SK-N-SH treated with all-trans-retinoic acid at 6 μM for 48 hours (cell line): Measurements from ENCODE around the gene ATMIN.
A peak's percentile ranks its signal among the peaks of the same experiment; 100 is the strongest.

ENCODE experiments used
- ATAC-seq: fragments of 200-7000 bp; cut with Tn5 transposase; 3 replicates; pipeline ENCODE4 v1.9.1; 2020; ENCODE audit warnings: mild to moderate bottlenecking, moderate library complexity
- ARNTL ChIP-seq: fragments of 450-650 bp; formaldehyde crosslinking; IDR thresholded peaks from 2 replicates; pipeline ENCODE4 v1.5.0; 2020; ENCODE audit warnings: low read depth, mild to moderate bottlenecking, moderate library complexity, borderline replicate concordance
- BACH2 ChIP-seq: fragments of 250-450 bp; sonication (Bioruptor Pico); IDR thresholded peaks from 2 replicates; pipeline ENCODE4 v1.9.0; 2021; ENCODE audit warnings: mild to moderate bottlenecking, borderline replicate concordance
- CSDC2 ChIP-seq: fragments of 250-450 bp; sonication (Bioruptor Pico); IDR thresholded peaks from 2 replicates; pipeline ENCODE4 v1.5.0; 2020; ENCODE audit warnings: mild to moderate bottlenecking, moderate library complexity
- ESRRG ChIP-seq: fragments of 250-450 bp; sonication (Bioruptor Pico); IDR thresholded peaks from 2 replicates; pipeline ENCODE4 v1.6.1; 2021; ENCODE audit warnings: mild to moderate bottlenecking
- GLIS3 ChIP-seq: fragments of 250-450 bp; sonication (Bioruptor Pico); IDR thresholded peaks from 2 replicates; pipeline ENCODE4 v1.5.0; 2020; ENCODE audit warnings: mild to moderate bottlenecking, moderate library complexity
- ISL1 ChIP-seq: fragments of 250-450 bp; sonication (Bioruptor Pico); IDR thresholded peaks from 2 replicates; pipeline ENCODE4 v2.1.2; 2022; ENCODE audit warnings: mild to moderate bottlenecking, moderate library complexity
- OSR1 ChIP-seq: fragments of 250-450 bp; sonication (Bioruptor Pico); IDR thresholded peaks from 2 replicates; pipeline ENCODE4 v1.8.0; 2022; ENCODE audit warnings: moderate library complexity, mild to moderate bottlenecking, inconsistent platforms
- PPARA ChIP-seq: fragments of 250-450 bp; sonication (Bioruptor Pico); IDR thresholded peaks from 2 replicates; pipeline ENCODE4 v1.5.0; 2020; ENCODE audit warnings: mild to moderate bottlenecking, borderline replicate concordance
- RARB ChIP-seq: fragments of 250-450 bp; sonication (Bioruptor Pico); IDR thresholded peaks from 2 replicates; pipeline ENCODE4 v1.8.0; 2021; ENCODE audit warnings: mild to moderate bottlenecking, moderate library complexity
- SNAI2 ChIP-seq: fragments of 250-450 bp; sonication (Bioruptor Pico); IDR thresholded peaks from 2 replicates; pipeline ENCODE4 v1.5.0; 2020; ENCODE audit warnings: mild to moderate bottlenecking, moderate library complexity
- TCF4 ChIP-seq: fragments of 250-450 bp; sonication (Bioruptor Pico); IDR thresholded peaks from 2 replicates; pipeline ENCODE4 v1.8.0; 2021; ENCODE audit warnings: mild to moderate bottlenecking, moderate library complexity, borderline replicate concordance
- TOX ChIP-seq: fragments of 250-450 bp; sonication (Bioruptor Pico); IDR thresholded peaks from 2 replicates; pipeline ENCODE4 v1.8.0; 2021; ENCODE audit warnings: mild to moderate bottlenecking, moderate library complexity, borderline replicate concordance
- ZC3H10 ChIP-seq: fragments of 250-450 bp; sonication (Bioruptor Pico); IDR thresholded peaks from 2 replicates; pipeline ENCODE4 v1.5.1; 2021; ENCODE audit warnings: mild to moderate bottlenecking, moderate library complexity
- ZFP30 ChIP-seq: fragments of 450-650 bp; formaldehyde crosslinking; IDR thresholded peaks from 2 replicates; pipeline ENCODE4 v1.5.0; 2022; ENCODE audit warnings: mild to moderate bottlenecking, moderate library complexity
- ZNF565 ChIP-seq: fragments of 450-650 bp; formaldehyde crosslinking; conservative IDR thresholded peaks from 2 replicates; pipeline ENCODE4 v1.5.0; 2020; ENCODE audit warnings: low read depth, mild to moderate bottlenecking, moderate library complexity
- ZNF70 ChIP-seq: fragments of 450-650 bp; formaldehyde crosslinking; IDR thresholded peaks from 2 replicates; pipeline ENCODE4 v1.5.0; 2020; ENCODE audit warnings: mild to moderate bottlenecking, moderate library complexity
- ZNF8 ChIP-seq: fragments of 450-650 bp; formaldehyde crosslinking; IDR thresholded peaks from 2 replicates; pipeline ENCODE4 v1.5.0; 2020; ENCODE audit warnings: mild to moderate bottlenecking, moderate library complexity
- TF ChIP-seq, protein P1 (sequence below): fragments of 250-450 bp; sonication (Bioruptor Pico); IDR thresholded peaks from 2 replicates; pipeline ENCODE4 v1.5.1; 2020; ENCODE audit warnings: low read depth, mild to moderate bottlenecking, moderate library complexity
- TF ChIP-seq, protein P2 (sequence below): fragments of 250-450 bp; sonication (Bioruptor Pico); IDR thresholded peaks from 2 replicates; pipeline ENCODE4 v1.8.0; 2020; ENCODE audit warnings: mild to moderate bottlenecking, moderate library complexity, borderline replicate concordance
- TF ChIP-seq, protein P3 (sequence below): fragments of 250-450 bp; sonication (Bioruptor Pico); IDR thresholded peaks from 2 replicates; pipeline ENCODE4 v1.5.1; 2021; ENCODE audit warnings: mild to moderate bottlenecking, moderate library complexity
- TF ChIP-seq, protein P4 (sequence below): fragments of 250-450 bp; sonication (Bioruptor Pico); IDR thresholded peaks from 2 replicates; pipeline ENCODE4 v1.8.0; 2021; ENCODE audit warnings: low read depth, mild to moderate bottlenecking, moderate library complexity, borderline replicate concordance

Gene ATMIN

DNA sequence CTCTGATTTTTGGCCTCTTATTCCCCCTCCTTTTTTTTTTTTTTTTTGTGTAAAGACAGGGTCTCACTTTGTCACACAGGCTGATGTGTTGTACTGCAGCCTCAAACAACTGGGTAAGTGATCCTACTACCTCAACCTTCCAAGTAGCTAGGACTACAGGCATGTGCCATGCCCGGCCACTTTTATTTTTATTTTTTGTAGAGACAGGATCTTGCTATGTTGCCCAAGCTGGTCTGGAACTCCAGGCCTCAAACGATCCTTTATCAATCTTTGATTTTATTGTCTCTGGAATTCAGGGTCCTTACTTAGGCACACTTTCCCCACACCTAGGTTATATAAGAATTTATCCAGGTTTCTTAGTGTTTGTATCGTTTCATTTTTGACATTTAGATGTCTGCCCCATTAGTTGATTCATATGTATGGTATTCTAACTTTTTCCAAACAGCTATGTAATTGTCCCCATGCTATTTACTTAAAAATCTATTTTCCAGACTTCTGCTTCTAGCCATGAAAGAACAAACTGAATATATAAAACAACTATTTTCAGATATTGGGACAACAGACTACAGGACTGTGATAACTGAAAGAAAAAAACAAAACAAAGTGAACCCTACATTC is 42.9 kb upstream of the ATMIN start:
- ATAC-seq, result peak; percentile 30
- TF ChIP-seq SNAI2 (CRISPR knock-in tag) (no peak), TOX (no peak), PPARA (CRISPR knock-in tag) (no peak), BACH2 (CRISPR knock-in tag) (no peak), ZNF8 (CRISPR knock-in tag) (no peak), ZFP30 (CRISPR knock-in tag) (no peak), ZC3H10 (CRISPR knock-in tag) (no peak), ESRRG (CRISPR knock-in tag) (no peak), CSDC2 (CRISPR knock-in tag) (no peak), OSR1 (CRISPR knock-in tag) (no peak), ARNTL (CRISPR knock-in tag) (no peak), GLIS3 (no peak), RARB (CRISPR knock-in tag) (no peak), ZNF70 (CRISPR knock-in tag) (no peak), TCF4 (no peak), ZNF565 (CRISPR knock-in tag) (no peak), ISL1 (CRISPR knock-in tag) (no peak; the same call in 1 of the 2 replicates)
- TF ChIP-seq, protein P1, sequence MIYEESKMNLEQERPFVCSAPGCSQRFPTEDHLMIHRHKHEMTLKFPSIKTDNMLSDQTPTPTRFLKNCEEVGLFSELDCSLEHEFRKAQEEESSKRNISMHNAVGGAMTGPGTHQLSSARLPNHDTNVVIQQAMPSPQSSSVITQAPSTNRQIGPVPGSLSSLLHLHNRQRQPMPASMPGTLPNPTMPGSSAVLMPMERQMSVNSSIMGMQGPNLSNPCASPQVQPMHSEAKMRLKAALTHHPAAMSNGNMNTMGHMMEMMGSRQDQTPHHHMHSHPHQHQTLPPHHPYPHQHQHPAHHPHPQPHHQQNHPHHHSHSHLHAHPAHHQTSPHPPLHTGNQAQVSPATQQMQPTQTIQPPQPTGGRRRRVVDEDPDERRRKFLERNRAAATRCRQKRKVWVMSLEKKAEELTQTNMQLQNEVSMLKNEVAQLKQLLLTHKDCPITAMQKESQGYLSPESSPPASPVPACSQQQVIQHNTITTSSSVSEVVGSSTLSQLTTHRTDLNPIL (CRISPR knock-in tag), result no peak
- TF ChIP-seq, protein P2, sequence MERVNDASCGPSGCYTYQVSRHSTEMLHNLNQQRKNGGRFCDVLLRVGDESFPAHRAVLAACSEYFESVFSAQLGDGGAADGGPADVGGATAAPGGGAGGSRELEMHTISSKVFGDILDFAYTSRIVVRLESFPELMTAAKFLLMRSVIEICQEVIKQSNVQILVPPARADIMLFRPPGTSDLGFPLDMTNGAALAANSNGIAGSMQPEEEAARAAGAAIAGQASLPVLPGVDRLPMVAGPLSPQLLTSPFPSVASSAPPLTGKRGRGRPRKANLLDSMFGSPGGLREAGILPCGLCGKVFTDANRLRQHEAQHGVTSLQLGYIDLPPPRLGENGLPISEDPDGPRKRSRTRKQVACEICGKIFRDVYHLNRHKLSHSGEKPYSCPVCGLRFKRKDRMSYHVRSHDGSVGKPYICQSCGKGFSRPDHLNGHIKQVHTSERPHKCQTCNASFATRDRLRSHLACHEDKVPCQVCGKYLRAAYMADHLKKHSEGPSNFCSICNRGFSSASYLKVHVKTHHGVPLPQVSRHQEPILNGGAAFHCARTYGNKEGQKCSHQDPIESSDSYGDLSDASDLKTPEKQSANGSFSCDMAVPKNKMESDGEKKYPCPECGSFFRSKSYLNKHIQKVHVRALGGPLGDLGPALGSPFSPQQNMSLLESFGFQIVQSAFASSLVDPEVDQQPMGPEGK (CRISPR knock-in tag), result no peak
- TF ChIP-seq, protein P3, sequence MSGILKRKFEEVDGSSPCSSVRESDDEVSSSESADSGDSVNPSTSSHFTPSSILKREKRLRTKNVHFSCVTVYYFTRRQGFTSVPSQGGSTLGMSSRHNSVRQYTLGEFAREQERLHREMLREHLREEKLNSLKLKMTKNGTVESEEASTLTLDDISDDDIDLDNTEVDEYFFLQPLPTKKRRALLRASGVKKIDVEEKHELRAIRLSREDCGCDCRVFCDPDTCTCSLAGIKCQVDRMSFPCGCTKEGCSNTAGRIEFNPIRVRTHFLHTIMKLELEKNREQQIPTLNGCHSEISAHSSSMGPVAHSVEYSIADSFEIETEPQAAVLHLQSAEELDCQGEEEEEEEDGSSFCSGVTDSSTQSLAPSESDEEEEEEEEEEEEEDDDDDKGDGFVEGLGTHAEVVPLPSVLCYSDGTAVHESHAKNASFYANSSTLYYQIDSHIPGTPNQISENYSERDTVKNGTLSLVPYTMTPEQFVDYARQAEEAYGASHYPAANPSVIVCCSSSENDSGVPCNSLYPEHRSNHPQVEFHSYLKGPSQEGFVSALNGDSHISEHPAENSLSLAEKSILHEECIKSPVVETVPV (CRISPR knock-in tag), result no peak
- TF ChIP-seq, all 23 proteins: peak for 0

DNA sequence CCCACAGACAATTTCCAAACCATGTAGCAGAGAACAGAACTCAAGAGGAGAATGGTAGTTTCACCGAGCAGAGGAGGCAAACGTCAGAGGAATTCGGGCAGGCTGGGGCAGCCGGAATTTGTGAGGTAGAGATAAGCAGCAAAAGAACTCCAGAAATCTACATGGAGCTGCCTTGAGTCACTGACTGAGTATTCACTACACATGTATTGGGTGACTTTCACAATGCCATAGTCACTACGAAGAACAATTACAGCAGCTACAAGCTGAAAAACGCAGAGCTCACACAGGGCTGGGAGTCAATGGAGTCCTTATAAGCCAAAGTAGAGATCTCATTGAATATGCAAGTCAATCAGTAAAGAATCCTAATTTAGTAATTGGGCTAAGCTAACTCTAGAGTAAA is 42.3 kb upstream of the ATMIN start:
- ATAC-seq, result peak; percentile 93
- TF ChIP-seq, protein P4, sequence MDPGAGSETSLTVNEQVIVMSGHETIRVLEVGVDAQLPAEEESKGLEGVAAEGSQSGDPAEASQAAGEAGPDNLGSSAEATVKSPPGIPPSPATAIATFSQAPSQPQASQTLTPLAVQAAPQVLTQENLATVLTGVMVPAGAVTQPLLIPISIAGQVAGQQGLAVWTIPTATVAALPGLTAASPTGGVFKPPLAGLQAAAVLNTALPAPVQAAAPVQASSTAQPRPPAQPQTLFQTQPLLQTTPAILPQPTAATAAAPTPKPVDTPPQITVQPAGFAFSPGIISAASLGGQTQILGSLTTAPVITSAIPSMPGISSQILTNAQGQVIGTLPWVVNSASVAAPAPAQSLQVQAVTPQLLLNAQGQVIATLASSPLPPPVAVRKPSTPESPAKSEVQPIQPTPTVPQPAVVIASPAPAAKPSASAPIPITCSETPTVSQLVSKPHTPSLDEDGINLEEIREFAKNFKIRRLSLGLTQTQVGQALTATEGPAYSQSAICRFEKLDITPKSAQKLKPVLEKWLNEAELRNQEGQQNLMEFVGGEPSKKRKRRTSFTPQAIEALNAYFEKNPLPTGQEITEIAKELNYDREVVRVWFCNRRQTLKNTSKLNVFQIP (CRISPR knock-in tag), result no peak
- TF ChIP-seq, protein P1 (CRISPR knock-in tag), result no peak
- TF ChIP-seq ZNF70 (CRISPR knock-in tag) (no peak), TOX (no peak), GLIS3 (no peak), PPARA (CRISPR knock-in tag) (no peak)
- TF ChIP-seq, protein P3 (CRISPR knock-in tag), result no peak
- TF ChIP-seq, protein P2 (CRISPR knock-in tag), result no peak
